GM18858 (cell line): Measurements from ENCODE around the gene USP20.
"Not testable (repeated sequence)": the region's sequence is repeated elsewhere in the genome, so short reads cannot be mapped to it uniquely, and the experiment has no call there.

Experiments
- ATAC-seq: cut with Tn5 transposase; IDR thresholded peaks from one replicate; pipeline ENCODE4 v1.9.1; 2021; ENCODE audit not compliant: unreplicated experiment

USP20 gene

DNA sequence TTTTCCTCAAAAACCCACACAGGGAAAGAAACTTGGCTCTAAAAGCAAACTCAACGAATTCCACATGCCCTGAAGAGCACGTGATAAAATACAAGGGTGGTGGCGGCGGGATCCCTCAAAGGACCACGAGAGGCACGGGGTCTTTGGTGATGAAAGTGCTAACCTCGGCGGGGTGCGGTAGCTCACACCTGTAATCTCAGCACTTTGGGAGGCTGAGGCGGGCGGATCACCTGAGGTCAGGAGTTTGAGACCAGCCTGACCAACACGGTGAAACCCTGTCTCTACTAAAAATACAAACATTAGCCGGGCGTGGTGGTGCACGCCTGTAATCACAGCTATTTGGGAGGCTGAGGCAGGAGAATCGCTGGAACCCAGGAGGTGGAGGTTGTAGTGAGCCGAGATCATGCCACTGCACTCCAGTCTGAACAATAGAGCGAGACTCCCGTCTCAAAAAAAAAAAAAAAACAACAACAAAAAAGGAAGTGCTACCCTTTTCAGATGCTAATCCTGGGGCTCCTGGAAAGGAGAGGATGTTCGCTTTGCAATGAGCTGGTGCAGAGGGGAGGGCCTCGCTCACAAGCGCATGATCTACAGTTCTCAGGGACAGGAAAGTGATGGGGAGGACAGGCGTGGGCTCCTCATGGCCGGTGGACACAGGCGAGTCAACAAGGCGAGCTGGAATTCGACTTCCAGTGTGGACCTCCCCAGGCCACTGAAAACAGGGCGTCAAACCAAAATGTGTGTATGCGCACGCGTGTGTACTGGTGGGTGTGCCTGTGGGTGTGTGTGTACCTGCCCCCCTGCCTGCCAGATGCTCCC is 54.1 kb downstream of the USP20 start:
- no peak for ATAC-seq

DNA sequence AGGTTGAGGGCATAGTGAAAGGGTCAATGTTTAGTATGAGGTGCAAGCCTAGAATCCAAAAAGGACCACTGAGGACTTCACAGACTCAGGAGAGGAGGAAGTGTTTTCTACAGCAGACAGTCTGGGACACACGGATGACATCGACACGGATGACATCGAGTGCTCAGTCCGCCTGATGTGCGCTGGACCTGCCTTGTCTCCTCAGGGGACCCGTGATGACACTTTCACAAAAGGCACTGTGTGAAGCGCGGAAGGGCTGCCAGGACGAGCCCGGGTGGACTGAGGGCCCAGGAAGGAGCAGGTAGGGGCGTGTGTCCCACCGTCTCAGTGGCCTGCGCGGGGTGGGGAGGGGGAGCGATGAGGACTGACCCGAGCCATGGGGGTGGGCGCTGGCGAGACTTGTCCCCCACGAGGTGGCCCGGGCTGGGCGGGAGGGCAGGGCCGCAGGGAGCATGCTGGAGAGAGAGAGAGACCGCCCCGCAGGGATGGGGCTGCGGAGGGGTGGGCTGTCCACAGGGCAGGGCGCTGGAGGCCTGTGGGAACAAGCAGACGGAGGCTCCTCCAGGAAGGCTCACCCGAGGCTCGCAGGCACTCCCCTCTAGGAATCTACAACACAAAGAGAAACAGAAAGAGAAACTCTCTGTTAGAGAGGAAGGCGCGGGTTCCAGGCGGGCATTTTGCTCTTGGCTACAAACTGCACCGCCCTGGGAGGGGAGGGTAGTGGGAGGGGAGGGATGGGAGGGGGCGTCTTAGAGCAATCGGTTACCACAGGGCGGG is 54.9 kb downstream of the USP20 start:
- ATAC-seq, result no peak

DNA sequence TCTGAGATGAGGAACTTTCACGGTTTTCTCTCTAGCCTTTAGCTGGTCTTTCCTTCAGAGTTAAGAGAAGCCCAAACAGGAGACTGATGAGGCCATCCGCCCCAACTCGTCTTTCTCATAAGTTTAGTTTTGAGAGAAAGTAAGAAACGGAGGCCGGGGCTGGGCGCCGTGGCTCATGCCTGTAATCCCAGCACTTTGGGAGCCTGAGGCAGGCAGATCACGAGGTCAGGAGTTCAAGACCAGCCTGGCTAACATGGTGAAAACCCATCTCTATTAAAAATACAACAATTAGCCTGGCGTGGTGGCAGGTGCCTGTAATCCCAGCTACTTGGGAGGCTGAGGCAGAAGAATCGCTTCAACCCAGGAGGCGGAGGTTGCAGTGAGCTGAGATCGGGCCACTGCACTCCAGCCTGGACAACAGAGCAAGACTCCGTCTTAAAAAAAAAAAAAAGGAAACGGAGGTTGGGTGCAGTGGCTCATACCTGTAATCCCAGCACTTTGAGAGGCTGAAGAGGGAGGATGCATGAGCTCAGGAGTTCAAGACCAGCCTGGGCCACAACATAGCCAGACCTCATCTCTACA is 55.6 kb downstream of the USP20 start:
- not testable (repeated sequence) for ATAC-seq

DNA sequence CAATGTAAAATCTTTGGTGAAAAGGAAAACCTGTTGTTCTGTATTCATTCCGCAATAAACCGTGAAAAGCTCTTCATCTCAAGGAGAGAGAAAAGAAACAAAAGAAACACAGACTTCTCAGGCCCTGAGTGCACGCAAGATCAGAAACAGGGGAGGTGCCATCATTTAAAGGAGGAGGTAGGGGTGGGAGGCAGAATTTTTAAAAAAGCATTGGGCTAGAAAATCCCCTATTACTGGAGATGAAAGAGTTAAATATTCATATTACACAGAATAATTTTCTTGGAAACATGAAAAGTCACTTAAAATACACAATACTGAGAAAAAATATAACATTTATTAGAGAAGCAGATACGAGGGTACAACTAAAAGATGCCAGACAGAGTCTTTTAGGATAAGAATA is 56.3 kb downstream of the USP20 start:
- ATAC-seq, result no peak

DNA sequence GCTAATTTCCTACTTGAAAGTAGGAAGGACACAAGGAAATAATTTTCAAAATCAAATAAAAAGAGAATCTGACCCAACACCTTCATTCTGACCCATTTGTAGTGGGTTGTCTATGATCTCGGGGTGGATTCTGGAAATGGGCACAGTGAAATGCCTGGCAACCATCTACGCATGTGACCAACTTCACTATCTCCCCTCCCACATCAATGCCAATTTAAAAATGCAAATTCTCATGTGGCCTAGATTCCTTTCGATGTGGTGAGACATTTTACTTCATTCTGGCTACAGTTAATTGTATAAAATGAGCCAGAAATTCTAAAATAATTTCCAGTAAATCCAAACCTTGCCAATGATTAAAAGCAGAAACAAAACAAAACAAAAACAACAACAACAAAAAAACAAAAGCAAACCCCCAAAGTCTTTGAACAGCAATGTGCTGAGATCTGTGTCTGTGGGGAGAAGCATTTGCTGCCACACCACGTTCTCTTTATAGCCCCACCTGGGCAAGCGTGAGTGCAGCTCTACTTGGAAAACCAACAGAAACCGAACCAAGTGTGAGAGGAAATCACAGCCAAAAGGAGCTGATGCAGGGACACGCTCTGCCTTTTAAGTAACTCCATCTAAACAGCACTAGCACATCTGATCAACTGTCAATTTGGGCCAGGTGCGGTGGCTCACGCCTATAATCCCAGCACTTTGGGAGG is 59.0 kb downstream of the USP20 start:
- no peak for ATAC-seq

DNA sequence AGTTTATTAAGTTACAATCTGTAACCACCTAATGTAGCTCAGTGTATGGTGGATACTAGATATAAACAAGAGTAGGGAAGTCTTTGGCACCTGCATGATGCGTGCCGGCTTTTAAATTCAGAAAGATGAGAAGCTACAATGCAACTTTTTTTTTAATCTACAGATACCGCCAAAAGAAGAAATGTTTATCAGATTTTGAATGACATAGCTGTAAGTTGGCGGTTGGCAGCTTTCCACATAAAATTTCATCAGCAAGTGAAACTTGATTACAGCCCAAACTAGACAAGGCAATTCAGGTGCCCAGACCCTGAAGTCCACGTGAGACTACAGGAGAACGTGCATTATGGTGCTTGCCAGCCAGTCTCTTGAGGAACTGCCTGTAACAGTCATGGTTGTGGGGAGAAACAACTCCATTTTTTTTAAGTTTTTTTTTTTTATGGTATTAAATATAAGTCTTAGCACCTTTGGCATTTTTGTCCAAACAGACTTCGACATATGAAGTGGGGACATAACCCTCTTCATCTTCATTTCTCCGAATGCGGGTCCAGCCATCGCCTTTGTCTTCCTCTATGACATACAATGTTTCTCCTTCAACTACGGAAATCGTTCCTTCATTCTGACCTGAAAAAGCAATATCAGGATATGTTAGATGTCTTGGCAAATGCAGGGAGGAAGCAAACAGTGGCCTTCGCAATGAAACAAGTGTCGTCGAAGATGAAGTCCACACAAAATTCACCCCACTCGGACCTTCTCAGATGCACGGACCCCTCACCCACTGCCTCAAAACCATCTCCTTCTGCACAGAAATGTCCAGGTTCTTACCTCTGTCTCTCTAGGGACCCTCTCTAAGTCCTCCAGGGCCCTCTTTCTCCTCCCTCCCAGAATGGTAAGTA is 60.4 kb downstream of the USP20 start:
- no peak for ATAC-seq

DNA sequence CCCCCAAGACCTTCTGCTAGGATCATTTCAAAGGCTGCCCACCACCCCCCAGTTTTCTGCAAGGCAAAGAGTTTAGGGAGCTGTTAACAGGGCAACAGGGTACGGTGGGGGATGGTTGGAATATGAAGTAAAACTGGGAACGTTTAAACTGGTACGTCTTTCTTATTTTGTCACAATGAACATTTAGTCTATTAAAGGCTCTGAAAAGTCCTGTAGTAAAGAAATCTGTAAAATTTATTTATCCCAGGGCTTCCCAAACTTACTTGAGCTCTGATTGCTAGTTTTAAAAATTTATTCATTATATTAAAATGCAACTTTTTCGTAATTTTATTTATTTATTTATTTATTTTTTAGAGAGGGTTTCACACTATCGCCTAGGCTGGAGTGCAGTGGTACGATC is 62.0 kb downstream of the USP20 start:
- ATAC-seq, result no peak

DNA sequence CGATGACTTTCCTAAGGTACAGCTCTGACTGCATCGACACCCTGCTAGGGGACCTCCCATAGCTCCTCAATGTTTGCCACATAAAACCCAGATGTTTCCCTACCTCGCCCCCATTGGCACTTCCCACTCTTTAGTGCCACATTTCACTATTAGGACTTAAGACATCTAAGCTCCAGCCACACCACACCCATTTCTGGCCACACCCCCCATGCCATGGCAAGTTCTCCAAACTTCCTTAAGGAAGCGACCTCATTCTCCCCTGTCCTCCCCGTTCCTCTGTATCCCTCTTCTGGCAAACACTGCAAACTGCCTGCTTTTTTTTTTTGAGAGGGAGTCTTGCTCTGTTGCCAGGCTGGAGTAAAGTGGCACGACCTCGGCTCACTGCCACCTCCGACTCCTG is 62.9 kb downstream of the USP20 start:
- no peak for ATAC-seq

DNA sequence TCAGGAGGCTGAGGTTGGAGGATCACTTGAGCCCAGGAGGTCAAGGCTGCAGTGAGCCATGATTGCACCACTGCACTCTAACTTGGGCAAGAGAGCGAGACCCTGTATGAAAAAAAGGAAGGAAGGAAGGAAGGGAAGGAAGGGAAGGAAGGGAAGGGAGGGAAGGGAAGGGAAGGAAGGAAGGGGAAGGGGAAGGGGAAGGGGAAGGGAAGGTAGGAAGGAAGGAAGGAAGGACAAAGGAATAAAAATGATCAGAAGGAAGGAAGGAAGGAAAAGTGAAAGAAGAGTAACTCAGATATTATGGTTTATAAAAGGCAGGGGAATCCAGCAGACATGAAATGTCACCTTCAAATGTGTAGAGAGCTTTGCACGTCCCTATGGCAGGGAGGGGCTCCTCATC is 64.4 kb downstream of the USP20 start:
- ATAC-seq, result no peak

DNA sequence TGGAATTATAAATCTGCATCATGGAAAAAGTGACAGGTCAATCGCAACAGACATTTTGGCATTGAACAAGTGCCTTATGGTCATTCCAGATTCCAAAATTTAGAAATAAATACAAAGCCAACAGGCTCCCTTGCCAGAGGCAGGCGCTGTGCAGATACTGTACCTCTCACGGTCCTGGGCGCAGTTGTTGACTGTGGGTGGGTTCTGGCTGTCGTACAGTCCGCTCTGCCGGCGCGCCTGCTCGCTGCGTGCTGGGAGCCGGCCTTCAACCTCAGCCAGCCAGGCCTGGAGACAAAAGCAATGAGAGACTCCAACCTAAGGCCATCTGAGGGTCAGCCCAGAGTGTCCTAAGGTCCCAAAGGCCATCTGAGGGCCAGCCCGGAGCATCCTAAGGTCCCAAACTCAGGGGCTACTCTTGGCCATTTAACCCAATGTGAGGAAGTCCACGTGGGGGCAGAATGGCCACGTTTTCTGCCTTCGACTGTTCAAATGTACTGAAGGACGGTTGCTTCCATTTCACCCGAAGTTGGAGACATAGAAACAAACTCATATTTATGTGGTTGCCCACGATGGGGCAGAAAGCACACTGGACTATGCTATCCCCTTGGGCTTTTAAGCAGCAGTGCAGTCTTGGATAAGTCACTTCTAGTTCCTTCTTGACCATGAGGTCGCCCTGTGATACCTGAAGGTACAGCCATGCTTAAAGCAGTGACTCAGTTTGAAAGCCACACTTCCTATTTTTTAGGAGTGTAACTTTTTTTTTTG is 65.2 kb downstream of the USP20 start:
- ATAC-seq, result peak; percentile 73

DNA sequence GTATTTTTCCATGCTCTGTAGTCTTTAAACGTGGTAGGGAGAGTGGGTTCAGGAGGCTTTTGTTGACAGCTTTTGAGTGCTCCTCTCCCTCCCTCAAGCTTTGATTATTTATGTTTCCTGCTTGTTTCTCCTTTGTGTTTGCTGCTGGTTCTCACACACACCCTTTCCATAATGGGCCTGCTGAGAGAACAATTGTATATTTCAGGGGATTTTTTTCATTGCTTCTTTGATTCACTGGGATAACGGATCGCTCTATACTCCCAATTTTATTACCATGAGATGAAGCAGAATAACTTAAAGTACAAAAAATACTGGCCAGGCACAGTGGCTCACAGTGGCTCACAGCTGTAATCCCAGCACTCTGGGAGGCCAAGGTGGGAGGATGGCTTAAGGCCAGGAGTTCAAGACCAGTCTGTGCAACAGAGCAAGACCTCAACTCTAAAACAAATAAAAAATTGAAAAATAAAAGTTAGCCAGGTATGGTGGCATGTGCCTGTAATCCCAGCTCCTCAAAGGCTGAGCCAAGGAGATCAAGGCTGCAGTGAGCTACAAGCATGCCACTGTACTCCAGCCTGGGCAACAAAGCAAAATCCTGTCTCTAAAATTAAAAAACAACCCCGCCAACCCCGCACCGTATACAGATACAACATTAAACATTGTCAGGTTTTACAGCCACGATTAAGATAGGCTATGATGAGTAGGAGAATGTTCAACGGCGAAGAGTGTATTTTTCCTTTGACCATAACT is 66.9 kb downstream of the USP20 start:
- ATAC-seq, result no peak

DNA sequence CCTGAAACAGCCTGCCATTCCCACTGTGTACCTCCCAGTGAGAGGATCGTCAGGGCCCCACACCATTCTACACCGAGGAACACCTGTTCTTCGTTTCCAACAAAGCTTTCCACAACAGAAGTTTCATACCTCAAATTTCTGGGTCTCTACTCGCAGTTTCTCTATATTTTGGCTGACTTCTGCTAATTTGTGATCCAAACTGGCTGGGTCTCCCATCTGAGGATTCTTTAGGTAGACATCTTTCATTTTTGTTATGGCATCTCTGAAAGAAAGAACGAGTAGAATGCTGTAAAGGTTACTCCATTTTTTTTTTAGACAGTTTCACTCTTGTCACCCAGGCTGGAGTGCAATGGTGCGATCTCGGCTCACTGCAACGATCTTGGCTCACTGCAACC is 67.5 kb downstream of the USP20 start:
- no peak for ATAC-seq

DNA sequence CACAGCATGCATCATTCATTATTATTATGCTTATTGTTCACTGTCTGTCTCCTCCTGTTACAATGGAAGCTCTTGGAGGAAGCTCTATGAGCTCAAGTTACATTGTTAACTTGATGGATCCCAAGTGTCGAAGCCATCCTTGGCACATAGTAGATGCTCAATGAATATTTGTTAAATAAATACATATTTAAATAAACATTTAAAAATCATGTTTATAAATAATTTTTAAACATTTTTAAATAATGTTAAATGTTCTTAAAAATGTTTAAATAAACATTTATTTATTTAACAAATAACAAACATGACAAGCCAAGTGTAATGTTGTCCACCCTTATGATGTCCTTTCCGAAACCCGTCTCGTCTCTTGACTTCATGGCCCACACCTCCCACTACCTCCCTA is 69.5 kb downstream of the USP20 start:
- ATAC-seq, result no peak

DNA sequence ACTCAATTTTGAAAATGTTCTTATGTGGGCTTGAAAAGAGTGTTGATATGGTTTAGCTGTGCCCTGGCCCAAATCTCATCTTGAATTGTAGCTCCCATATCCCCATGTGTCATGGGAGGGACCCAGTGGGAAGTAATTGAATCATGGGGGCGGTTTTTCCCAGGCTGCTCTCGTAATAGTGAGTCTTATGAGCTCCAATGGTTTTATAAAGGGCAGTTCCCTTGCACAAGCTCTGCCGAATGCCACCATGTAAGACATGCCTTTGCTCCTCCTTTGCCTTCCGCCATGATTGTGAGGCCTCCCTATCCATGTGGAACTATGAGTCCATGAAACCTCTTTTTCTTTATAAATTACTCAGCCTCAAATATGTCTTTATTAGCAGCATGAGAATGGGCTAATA is 71.0 kb downstream of the USP20 start:
- no peak for ATAC-seq

DNA sequence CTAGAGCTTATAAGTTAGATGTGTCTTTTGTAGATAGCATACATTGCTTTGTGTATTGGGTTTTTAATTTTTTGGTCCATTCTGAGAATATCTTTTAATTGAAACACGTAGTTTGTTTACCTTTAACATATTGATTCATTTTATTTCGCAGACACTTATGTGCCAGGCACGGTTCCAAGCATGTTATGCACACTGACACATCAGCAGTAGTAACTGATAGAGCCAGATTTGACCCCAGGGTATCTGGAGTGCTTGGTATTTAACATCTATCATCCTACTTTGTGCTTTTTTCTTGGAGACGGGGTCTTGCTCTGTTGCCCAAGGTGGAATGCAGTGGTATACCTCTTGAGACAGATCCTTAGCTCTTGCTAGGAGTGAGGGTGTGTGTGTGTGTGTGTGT is 71.9 kb downstream of the USP20 start:
- ATAC-seq, result no peak

DNA sequence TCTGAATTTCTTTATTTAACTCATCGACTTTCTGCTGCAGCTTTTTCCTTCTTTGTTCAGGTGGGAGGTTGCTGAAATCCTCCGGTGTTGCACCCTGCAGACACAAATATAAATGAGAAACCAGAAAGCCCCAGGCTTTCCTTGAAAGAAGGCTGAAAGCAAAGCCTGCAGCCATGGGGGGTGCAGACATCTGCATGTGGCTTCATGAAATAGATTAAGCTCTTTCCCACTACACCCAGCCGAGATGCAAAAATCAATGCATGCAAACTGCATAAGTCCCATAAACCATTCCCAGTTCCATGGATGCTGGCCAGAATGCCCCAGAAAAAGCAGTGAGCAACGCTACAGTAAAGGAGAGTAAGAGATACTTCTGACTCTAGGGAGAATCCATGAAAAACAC is 73.6 kb downstream of the USP20 start:
- ATAC-seq, result no peak

DNA sequence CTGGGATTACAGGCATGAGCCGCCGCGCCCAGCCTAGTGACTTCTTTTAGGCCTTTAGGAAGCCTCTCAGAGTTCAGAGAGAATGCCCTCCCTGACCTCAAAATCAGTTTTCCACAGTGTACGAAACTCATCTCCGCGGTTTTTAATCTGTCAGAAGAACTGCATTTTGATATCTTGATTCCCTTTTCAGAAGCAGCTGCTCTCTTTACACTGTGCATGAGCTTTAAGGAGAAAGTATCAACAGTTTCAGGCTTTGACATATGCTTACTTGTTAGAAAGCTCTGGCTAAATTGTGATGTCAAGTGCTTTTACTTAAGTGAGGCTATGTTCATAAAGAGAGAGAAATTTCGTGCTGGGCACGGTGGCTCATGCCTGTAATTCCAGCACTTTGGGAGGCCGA is 74.6 kb downstream of the USP20 start:
- no peak for ATAC-seq

DNA sequence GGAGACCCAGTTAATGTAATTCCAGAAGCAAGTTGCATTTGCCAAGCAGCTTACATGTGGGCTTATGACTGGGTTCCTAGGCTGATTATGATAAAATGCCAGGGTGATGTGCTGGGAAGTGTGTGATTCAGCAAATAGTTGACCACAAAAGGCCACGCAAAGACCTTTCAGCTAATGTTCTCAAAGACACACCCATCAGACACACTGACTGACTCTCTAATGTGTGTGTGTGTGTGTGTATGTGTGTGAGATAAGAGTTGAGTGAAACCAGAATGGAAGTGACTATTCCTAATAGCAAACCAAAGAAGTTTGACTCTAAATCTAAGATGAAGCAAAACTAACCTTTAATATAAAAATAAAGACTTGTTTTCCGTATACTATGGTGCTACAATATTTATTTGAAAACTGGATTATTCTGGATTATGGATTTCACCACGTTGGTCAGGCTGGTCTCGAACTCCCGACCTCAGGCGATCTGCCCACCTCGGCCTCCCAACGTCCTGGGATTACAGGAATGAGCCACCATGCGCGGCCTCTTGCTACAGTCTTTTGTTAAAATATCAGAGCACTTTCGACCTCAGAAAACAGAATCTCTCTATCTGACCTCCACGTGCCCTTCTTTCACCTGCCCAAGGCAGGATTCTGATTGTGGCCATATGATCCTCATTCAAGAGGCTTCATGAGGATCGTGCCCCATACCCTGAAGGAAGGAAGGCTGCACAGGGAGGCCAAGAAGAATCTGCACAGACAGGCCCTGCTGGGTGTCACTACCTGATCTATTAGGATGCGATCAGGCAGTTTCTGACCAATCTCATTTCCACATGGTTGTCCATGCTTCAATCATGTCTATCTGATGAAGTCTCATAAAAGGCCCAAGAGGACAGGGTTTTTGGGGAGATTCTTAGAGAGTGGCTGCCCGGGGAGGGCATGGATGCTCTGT is 75.6 kb downstream of the USP20 start:
- no peak for ATAC-seq
